CD14-positive monocyte (primary cell): Measurements from ENCODE around the gene PTPRN2. TPM values are rescaled to one million over a fixed set of nuclear protein-coding genes. Genes with fewer than 3 reads are reported as not detected.

ENCODE experiments used
- DNase-seq, 3 donors: peaks; one replicate each; pipeline ENCODE4 v3.0.0-alpha.2; 2011 to 2022
- H2AFZ ChIP-seq: 2 replicates; pipeline ENCODE4 v1.6.0; 2012; ENCODE audit warnings: mild to moderate bottlenecking, low read depth, low read length, inconsistent platforms; ENCODE audit not compliant: insufficient read depth, poor library complexity, severe bottlenecking
- H3K27ac ChIP-seq, 2 donors: 1 replicate in 1 of 2; 2 replicates in 1 of 2; pipeline ENCODE4 v1.5.1; 2012 to 2013; ENCODE audit warnings: low read length in 2 of 2, control low read depth in 1 of 2, inconsistent platforms in 1 of 2, low read depth in 1 of 2, mild to moderate bottlenecking in 1 of 2
- H3K27me3 ChIP-seq, 2 donors: one replicate each; pipeline versions ENCODE4 v1.6.0 to v1.6.1; 2011 to 2013; ENCODE audit warnings: low read length in 2 of 2; ENCODE audit not compliant: control insufficient read depth in 2 of 2, insufficient read depth in 2 of 2
- H3K36me3 ChIP-seq, 2 donors: replicated peaks in 1 of 2; 1 replicate in 1 of 2; 2 replicates in 1 of 2; pipeline versions ENCODE4 v1.5.1 to v1.6.1; 2012 to 2013; ENCODE audit warnings: low read length in 2 of 2, control low read depth in 1 of 2, inconsistent platforms in 1 of 2, mild to moderate bottlenecking in 1 of 2; ENCODE audit not compliant: insufficient read depth in 2 of 2, control insufficient read depth in 1 of 2
- H3K4me1 ChIP-seq, 2 donors: 1 replicate in 1 of 2; 2 replicates in 1 of 2; pipeline versions ENCODE4 v1.5.1 to v1.6.1; 2012 to 2013; ENCODE audit warnings: low read length in 2 of 2, control low read depth in 1 of 2, inconsistent platforms in 1 of 2, mild to moderate bottlenecking in 1 of 2, moderate library complexity in 1 of 2; ENCODE audit not compliant: insufficient read depth in 2 of 2, control insufficient read depth in 1 of 2
- H3K4me2 ChIP-seq: replicated peaks from 2 replicates; pipeline ENCODE3; 2012; ENCODE audit warnings: low read length, moderate library complexity, mild to moderate bottlenecking; ENCODE audit not compliant: poor library complexity, severe bottlenecking; ENCODE audit errors: extremely low read depth
- H3K4me3 ChIP-seq, 3 experiments: fragments of 200-600 bp in 1 of 3; sonication (generic) in 1 of 3; replicated peaks in 1 of 3; 1 replicate in 2 of 3; 2 replicates in 1 of 3; pipeline ENCODE4 v1.5.1; 2011 to 2013; ENCODE audit warnings: low read length in 3 of 3, mild to moderate bottlenecking in 3 of 3, control low read depth in 2 of 3, low read depth in 2 of 3, inconsistent platforms in 1 of 3, moderate library complexity in 1 of 3
- H3K79me2 ChIP-seq: 2 replicates; pipeline ENCODE4 v1.6.0; 2012; ENCODE audit warnings: mild to moderate bottlenecking, control low read depth, inconsistent platforms, low read length, moderate library complexity; ENCODE audit not compliant: insufficient read depth
- H3K9ac ChIP-seq: 2 replicates; pipeline ENCODE4 v1.6.0; 2017; ENCODE audit warnings: low read length, mild to moderate bottlenecking; ENCODE audit not compliant: insufficient read depth, poor library complexity, severe bottlenecking
- H3K9me3 ChIP-seq, 2 donors: replicated peaks in 1 of 2; 1 replicate in 1 of 2; 2 replicates in 1 of 2; pipeline versions ENCODE4 v1.5.1 to v1.6.1; 2012 to 2013; ENCODE audit warnings: low read length in 2 of 2, control low read depth in 1 of 2; ENCODE audit not compliant: control insufficient read depth in 1 of 2, insufficient read depth in 1 of 2
- H4K20me1 ChIP-seq: 2 replicates; pipeline ENCODE4 v1.6.0; 2012; ENCODE audit warnings: mild to moderate bottlenecking, low read length, control low read depth, moderate library complexity; ENCODE audit not compliant: insufficient read depth
- H3K27ac Mint-ChIP-seq, 7 donors: one replicate each; pipeline ENCODE4 v1.8.0; 2020; ENCODE audit warnings: mild to moderate bottlenecking in 7 of 7, mixed read lengths in 7 of 7, moderate library complexity in 6 of 7, inconsistent platforms in 2 of 7
- H3K27me3 Mint-ChIP-seq, 3 donors: one replicate each; pipeline ENCODE4 v1.8.0; 2021 to 2022; ENCODE audit warnings: low read depth in 3 of 3, mild to moderate bottlenecking in 3 of 3, mixed read lengths in 3 of 3, moderate library complexity in 3 of 3, inconsistent platforms in 1 of 3
- H3K36me3 Mint-ChIP-seq, 2 donors: one replicate each; pipeline ENCODE4 v1.8.0; 2020; ENCODE audit warnings: mixed read lengths in 2 of 2, inconsistent platforms in 1 of 2, mild to moderate bottlenecking in 1 of 2
- H3K4me1 Mint-ChIP-seq: one replicate; pipeline ENCODE4 v1.8.0; 2020; ENCODE audit warnings: mild to moderate bottlenecking, mixed read lengths
- H3K4me3 Mint-ChIP-seq, 2 donors: one replicate each; pipeline ENCODE4 v1.8.0; 2020; ENCODE audit warnings: mild to moderate bottlenecking in 2 of 2, mixed read lengths in 2 of 2, moderate library complexity in 1 of 2
- H3K9me3 Mint-ChIP-seq, 7 donors: one replicate each; pipeline ENCODE4 v1.8.0; 2020 to 2022; ENCODE audit warnings: mixed read lengths in 7 of 7, mild to moderate bottlenecking in 6 of 7, moderate library complexity in 6 of 7, inconsistent platforms in 2 of 7
- CTCF ChIP-seq: fragments of 200-600 bp; IDR thresholded peaks from one replicate; pipeline ENCODE4 v1.8.0; 2022; ENCODE audit warnings: antibody characterized with exemption, mild to moderate bottlenecking
- WGBS: methylation state at CpG from one replicate; pipeline ENCODE4 v1.1.5; 2013; ENCODE audit warnings: missing lambda C conversion rate; ENCODE audit not compliant: insufficient coverage; 5-methylcytosine and 5-hydroxymethylcytosine counted together
- intact Hi-C, 2 donors: fragments of 100-400 bp; cut with micrococcal nuclease; formaldehyde crosslinking; loops; one replicate each; pipeline versions ENCODE4 v1.15.0 to v1.15.1; 2023
- polyA plus RNA-seq, 3 donors: library from polyadenylated mRNA; depleted of rRNA in 1 of 3; unstranded in 2 of 3; stranded (reverse) in 1 of 3; fragments of 300-500 nt in 2 of 3; fragments of >200 nt in 1 of 3; fragmentation: Illumina TruSeq in 2 of 3; gene quantifications; 1 replicate in 2 of 3; 2 replicates in 1 of 3; pipeline ENCODE4 v1.2.3, GENCODE V29; 2012 to 2021

Gene PTPRN2
- polyA plus RNA-seq, 3 donors: 0.25 to 1.4 (median 0.97) TPM

- no peak overlapping the region for H3K4me3 ChIP-seq
- H3K27ac Mint-ChIP-seq: no peak overlapping the region
- H3K27me3 Mint-ChIP-seq: peaks cover 2 to 6% (median 3%) of the 10 kb centered on the region in 3 donors
- no peaks in the 10 kb centered on the region for H3K27me3 ChIP-seq
- no peak overlapping the region for H3K4me3 Mint-ChIP-seq
- peaks cover 34 to 75% of the 10 kb centered on the region in 2 donors for H3K9me3 ChIP-seq
- H3K79me2 ChIP-seq: no peaks in the 10 kb centered on the region
- H2AFZ ChIP-seq: no peak overlapping the region
- no peak overlapping the region for H3K9ac ChIP-seq
- WGBS: 77% methylated on average over 6 of the region's 7 CpGs
- no peaks in the 10 kb centered on the region for H3K4me1 Mint-ChIP-seq
- TF ChIP-seq CTCF: no peak
- DNase-seq: no peak
- H3K27ac ChIP-seq: no peak overlapping the region
- H3K4me1 ChIP-seq: no peaks in the 10 kb centered on the region
- no peaks in the 10 kb centered on the region for H4K20me1 ChIP-seq
- H3K36me3 ChIP-seq: no peaks in the 10 kb centered on the region
- H3K9me3 Mint-ChIP-seq: peaks cover 34 to 53% (median 47%) of the 10 kb centered on the region in 7 donors
- intact Hi-C loops: no loop called here
- H3K36me3 Mint-ChIP-seq: no peaks in the 10 kb centered on the region
- H3K4me2 ChIP-seq: no peak overlapping the region
Measured at GRCh38 chr7:157940497-157940896, 647.1 kb downstream of the PTPRN2 start.

DNA sequence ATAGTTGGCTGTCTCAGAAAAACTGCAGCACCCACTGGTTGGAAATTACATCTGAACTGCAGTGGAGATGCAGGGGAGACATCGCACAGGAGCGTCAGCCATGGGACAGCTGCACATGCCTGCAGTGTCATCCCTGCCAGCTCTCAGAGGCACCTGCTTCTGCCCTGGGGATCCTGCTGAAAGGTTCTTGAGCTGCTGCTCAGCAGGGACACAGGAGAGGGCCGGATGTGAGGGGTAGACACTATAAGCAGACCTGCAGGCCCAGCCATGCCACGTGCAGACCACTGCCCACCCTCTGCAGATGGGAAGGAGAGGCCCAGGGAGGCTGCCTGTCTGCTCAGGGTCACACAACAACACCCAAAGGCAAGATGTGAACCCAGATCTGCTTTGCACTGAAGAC, 649.4 kb downstream of the PTPRN2 start:
- peaks cover 0 to 3% (median 3%) of the 10 kb centered on the region in 3 donors for H3K27me3 Mint-ChIP-seq
- intact Hi-C loops: no loop called here
- Histone ChIP-seq H3K36me3 (no peaks in the 10 kb centered on the region), H3K27me3 (no peaks in the 10 kb centered on the region), H3K9ac (no peak overlapping the region), H4K20me1 (no peaks in the 10 kb centered on the region), H3K4me3 (no peak overlapping the region), H3K4me2 (no peak overlapping the region), H2AFZ (no peak overlapping the region), H3K27ac (no peak overlapping the region), H3K9me3 (peaks cover 46 to 71% of the 10 kb centered on the region in 2 donors), H3K79me2 (no peaks in the 10 kb centered on the region), H3K4me1 (no peaks in the 10 kb centered on the region)
- no peak for TF ChIP-seq CTCF
- H3K27ac Mint-ChIP-seq: no peak overlapping the region
- H3K9me3 Mint-ChIP-seq: peaks cover 25 to 46% (median 42%) of the 10 kb centered on the region in 7 donors
- H3K4me3 Mint-ChIP-seq: no peak overlapping the region
- no peaks in the 10 kb centered on the region for H3K36me3 Mint-ChIP-seq
- no peak for DNase-seq
- 73% methylated on average over 3 of the region's 4 CpGs for WGBS
- H3K4me1 Mint-ChIP-seq: no peaks in the 10 kb centered on the region
